Measurements from ENCODE around the gene GPR152.
A peak's percentile ranks its signal among the peaks of the same experiment; 100 is the strongest.
"Not testable (repeated sequence)": the region's sequence is repeated elsewhere in the genome, so short reads cannot be mapped to it uniquely, and the experiment has no call there.

GPR152 gene

GRCh38 chr11:67489203-67489884 is 36.8 kb upstream of the GPR152 start:
- no peak for DNase-seq

DNA sequence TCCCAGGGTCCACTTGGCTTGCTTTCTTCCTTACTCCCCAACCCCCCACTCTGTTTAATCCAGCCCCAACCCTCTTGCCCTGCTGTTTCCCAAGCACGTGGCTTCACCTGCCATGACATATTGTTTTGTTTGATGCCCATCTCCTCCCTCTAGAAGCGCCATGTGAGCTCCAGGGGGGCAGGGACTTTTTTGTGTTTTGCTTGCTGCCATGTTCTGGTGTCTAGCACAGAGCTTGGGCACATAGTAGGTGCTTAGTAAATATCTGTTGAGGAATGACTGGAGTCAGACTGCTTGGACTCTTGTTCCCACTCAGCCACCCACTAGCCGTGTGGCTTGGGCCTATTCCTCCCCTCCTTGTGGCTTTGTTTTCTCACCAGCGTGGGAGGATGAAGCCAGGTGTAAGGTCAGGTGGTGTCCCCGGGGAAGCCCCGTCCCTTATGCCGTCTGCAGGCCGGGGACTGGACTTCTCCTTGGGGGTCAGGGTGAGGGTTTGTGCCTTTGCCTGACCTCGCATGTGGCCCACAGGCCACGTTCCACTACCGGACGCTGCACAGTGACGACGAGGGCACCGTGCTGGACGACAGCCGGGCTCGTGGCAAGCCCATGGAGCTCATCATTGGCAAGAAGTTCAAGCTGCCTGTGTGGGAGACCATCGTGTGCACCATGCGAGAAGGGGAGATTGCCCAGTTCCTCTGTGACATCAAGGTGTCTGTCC is 34.1 kb upstream of the GPR152 start:
- peak; percentile 66 for DNase-seq

- DNase-seq = peak; percentile 77
Measured at GRCh38 chr11:67485873-67486361, 33.4 kb upstream of the GPR152 start.

- peak; percentile 85 for DNase-seq
Measured at GRCh38 chr11:67484847-67485311, 32.4 kb upstream of the GPR152 start.

DNA sequence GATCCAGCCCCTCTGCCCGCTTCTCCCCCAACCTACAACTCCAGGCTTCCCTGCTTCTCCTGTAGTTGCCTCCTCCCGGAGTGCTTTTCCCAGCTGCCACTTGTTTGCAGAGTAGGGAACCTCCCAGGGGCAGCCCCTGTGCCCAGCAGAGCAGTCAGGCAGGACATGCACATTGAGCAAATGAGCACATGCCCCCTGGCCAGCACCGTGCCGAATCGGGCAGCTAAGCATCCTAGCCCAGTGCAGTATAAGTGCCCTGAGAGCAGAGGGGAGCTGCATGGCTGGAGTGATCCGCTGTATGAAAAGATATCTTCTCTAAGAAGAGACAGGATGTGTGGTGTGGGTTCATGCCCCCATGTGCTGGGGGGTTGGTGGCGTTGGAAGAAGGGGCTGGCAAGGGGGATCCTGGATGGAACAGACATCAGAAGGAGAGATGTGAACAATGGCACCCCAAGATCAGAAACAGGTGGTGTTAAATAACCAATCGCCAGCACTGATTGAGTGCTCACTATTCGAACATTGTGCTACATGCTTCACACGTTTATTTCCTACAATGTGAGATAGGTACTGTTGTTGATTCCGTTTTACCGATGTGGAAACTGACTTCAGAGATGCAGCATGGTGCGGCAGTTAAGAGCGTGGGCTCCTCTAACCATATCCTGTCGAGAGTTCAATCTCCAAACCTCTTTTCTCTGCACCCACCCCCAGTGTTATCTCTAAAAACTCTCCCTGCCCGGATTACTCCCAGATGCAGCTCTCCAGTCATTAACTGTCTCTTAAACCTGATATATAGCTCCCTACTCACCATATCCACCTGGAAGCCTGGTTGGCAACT is 31.5 kb upstream of the GPR152 start:
- DNase-seq = peak; percentile 58

- DNase-seq = peak; percentile 98
Measured at GRCh38 chr11:67482827-67483798, 30.6 kb upstream of the GPR152 start, which contains the start of gene AIP. Gene AIP, plus strand, starts transcription at chr11:67483026. Its CDS starts 133 bp downstream, at chr11:67483159.

GRCh38 chr11:67482275-67482826 is 29.8 kb upstream of the GPR152 start:
- DNase-seq = peak; percentile 26

DNA sequence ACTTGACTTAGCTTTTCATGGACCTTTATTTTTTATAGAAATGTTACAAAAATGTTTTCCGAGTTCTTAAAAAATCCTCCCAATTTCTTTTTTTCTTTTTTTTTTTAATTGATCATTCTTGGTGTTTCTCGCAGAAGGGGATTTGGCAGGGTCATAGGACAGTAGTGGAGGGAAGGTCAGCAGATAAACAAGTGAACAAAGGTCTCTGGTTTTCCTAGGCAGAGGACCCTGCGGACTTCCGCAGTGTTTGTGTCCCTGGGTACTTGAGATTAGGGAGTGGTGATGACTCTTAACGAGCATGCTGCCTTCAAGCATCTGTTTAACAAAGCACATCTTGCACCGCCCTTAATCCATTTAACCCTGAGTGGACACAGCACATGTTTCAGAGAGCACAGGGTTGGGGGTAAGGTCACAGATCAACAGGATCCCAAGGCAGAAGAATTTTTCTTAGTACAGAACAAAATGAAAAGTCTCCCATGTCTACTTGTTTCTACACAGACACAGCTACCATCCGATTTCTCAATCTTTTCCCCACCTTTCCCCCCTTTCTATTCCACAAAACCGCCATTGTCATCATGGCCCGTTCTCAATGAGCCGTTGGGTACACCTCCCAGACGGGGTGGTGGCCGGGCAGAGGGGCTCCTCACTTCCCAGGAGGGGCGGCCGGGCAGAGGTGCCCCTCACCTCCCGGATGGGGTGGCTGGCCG is 25.0 kb upstream of the GPR152 start:
- DNase-seq = not testable (repeated sequence)

- not testable (repeated sequence) for DNase-seq
Measured at GRCh38 chr11:67476692-67477091, 24.2 kb upstream of the GPR152 start.

DNA sequence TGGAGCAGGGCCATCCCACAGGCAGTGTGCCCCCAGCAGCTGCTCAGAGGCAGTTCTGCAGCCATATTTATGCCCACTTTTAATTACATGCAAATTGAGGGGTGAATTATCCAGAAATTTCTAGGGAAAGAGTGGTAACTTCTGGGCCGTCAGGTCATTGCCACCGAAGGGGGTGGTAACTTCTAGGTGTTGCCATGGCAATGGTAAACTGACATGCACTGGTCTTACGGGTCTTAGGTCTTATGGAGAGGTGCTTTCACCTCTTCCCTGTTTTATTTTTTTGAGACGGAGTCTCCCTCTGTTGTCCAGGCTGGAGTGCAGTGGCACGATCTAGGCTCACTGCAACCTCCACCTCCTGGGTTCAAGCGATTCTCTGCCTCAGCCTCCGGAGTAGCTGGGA is 20.4 kb upstream of the GPR152 start:
- no peak for DNase-seq

- no peak for DNase-seq
Measured at GRCh38 chr11:67470337-67471002, 17.9 kb upstream of the GPR152 start.

- no peak for DNase-seq
Measured at GRCh38 chr11:67469508-67469811, 16.9 kb upstream of the GPR152 start.

GRCh38 chr11:67468759-67469507 is 16.4 kb upstream of the GPR152 start, which contains the start of gene TMEM134:
Gene TMEM134, minus strand, starts transcription at chr11:67469251. Its CDS starts 59 bp downstream, at chr11:67469192.
- peak; percentile 93 for DNase-seq

- peak; percentile 55 for DNase-seq
Measured at GRCh38 chr11:67468456-67468758, 15.9 kb upstream of the GPR152 start.

DNA sequence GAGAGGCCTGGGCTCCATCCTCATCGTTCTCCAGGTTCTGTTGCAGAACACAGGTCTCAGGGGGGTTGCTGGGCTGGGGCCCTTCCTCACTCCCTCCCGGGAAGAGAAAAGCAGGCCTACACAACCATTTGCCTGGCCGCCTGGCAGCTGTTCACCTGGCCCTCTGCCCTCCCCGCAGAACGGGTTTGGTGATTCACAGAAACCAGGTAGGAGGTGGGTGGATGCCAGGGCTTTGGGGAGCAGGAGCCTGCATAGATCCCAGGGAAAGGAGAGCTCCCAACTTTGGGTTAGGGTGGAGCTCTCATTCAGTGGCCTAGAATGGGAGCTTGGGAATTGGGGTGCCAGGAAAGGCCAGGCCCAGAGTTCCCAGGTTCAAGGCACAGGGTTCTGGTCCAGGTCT is 15.5 kb upstream of the GPR152 start:
- DNase-seq = peak; percentile 55

GRCh38 chr11:67466962-67467771 is 14.6 kb upstream of the GPR152 start:
- DNase-seq = no peak

- no peak for DNase-seq
Measured at GRCh38 chr11:67466367-67466766, 13.8 kb upstream of the GPR152 start.

GRCh38 chr11:67465530-67465929 is 13.0 kb upstream of the GPR152 start:
- not testable (repeated sequence) for DNase-seq

DNA sequence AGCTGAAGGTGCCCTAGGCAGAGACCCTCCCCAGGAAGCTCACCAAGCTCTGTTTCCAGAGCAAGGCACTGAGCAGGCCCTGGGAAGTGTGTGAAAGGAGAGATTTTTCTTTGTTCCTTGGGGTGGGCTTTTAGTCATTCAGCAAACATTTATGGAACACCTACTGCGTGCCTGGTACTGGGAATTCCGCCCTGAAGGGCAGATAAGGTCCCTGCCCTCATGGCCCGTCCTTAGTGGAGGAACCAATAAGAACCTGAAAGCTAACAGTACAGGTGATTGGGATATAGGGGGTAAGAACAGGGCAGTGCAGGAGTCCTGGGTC is 12.6 kb upstream of the GPR152 start:
- DNase-seq = no peak

Measured in stimulated activated CD4-positive, alpha-beta T cell treated with anti-CD3 and anti-CD28 coated beads, Interleukin-15, amount 100 ng/mL, for 24 hours (primary cell).